HG02943 (cell line): ENCODE results near the gene RELL1.
A peak's percentile ranks its signal among the peaks of the same experiment; 100 is the strongest.

Source experiments
- ATAC-seq: cut with Tn5 transposase; IDR thresholded peaks from one replicate; pipeline ENCODE4 v1.9.1; 2021; ENCODE audit warnings: mild to moderate bottlenecking, low read depth, moderate library complexity; ENCODE audit not compliant: unreplicated experiment

The RELL1 gene

GRCh38 chr4:37604461-37604860, 81.7 kb downstream of the RELL1 start:
- ATAC-seq: no peak

GRCh38 chr4:37603711-37604110, 82.5 kb downstream of the RELL1 start:
- no peak for ATAC-seq

GRCh38 chr4:37603070-37603468, 83.1 kb downstream of the RELL1 start:
- ATAC-seq: peak; percentile 83

- ATAC-seq: no peak
Observed at GRCh38 chr4:37602454-37603069, 83.6 kb downstream of the RELL1 start.

GRCh38 chr4:37601531-37601930, 84.6 kb downstream of the RELL1 start:
- no peak for ATAC-seq

- no peak for ATAC-seq
Observed at GRCh38 chr4:37599092-37599790, 86.9 kb downstream of the RELL1 start.

- ATAC-seq: no peak
Observed at GRCh38 chr4:37597034-37597433, 89.1 kb downstream of the RELL1 start.

- no peak for ATAC-seq
Observed at GRCh38 chr4:37595875-37596680, 90.1 kb downstream of the RELL1 start.

- ATAC-seq: no peak
Observed at GRCh38 chr4:37594099-37594498, 92.1 kb downstream of the RELL1 start.

GRCh38 chr4:37591349-37591748, 94.8 kb downstream of the RELL1 start:
- no peak for ATAC-seq

GRCh38 chr4:37590016-37590415, 96.2 kb downstream of the RELL1 start:
- ATAC-seq: no peak

- ATAC-seq: no peak
Observed at GRCh38 chr4:37588150-37588549, 98.0 kb downstream of the RELL1 start.

- no peak for ATAC-seq
Observed at GRCh38 chr4:37586194-37586593, 100.0 kb downstream of the RELL1 start.

- ATAC-seq: no peak
Observed at GRCh38 chr4:37584493-37585060, 101.6 kb downstream of the RELL1 start.

GRCh38 chr4:37584071-37584470, 102.1 kb downstream of the RELL1 start:
- no peak for ATAC-seq

- ATAC-seq: no peak
Observed at GRCh38 chr4:37573566-37573965, 112.6 kb downstream of the RELL1 start.

- ATAC-seq: no peak
Observed at GRCh38 chr4:37568489-37568888, 117.7 kb downstream of the RELL1 start.

- no peak for ATAC-seq
Observed at GRCh38 chr4:37567836-37568235, 118.3 kb downstream of the RELL1 start.

GRCh38 chr4:37562592-37562991, 123.6 kb downstream of the RELL1 start:
- ATAC-seq: no peak

- ATAC-seq: peak; percentile 94
Observed at GRCh38 chr4:37561803-37562207, 124.4 kb downstream of the RELL1 start.

GRCh38 chr4:37561196-37561802, 124.9 kb downstream of the RELL1 start:
- ATAC-seq: no peak
